ENCODE measurements around the gene TEPSIN. TPM values are rescaled to one million over a fixed set of nuclear protein-coding genes. Genes with fewer than 3 reads are reported as not detected.

TEPSIN gene
- total RNA-seq, 2 experiments from 2014 or later, result 53.6 to 56.3 TPM

Other genes starting within 250 kb of the TEPSIN start
- 10 to 100 TPM; 29.8 to 34.6 TPM for gene CHMP6, start 247.2 kb downstream of the TEPSIN start, total RNA-seq
- gene BAIAP2, start 203.9 kb downstream of the TEPSIN start, total RNA-seq, result 1 to 10 TPM; 4.8 to 7.0 TPM
- not detected for gene PVALEF, start 73.5 kb downstream of the TEPSIN start, total RNA-seq
- gene AATK, start 72.8 kb downstream of the TEPSIN start, total RNA-seq, result under 1 TPM; 0.06 to 0.26 TPM
- 10 to 100 TPM; 13.6 to 20.6 TPM for gene CEP131, start 16.1 kb downstream of the TEPSIN start, total RNA-seq
- gene NDUFAF8, start 263 bp upstream of the TEPSIN start, total RNA-seq, result 10 to 100 TPM; 41.6 to 53.7 TPM
- 10 to 100 TPM; 81.7 to 88.7 TPM for gene SLC38A10, start 56.3 kb upstream of the TEPSIN start, total RNA-seq
- gene BAHCC1, start 156.4 kb upstream of the TEPSIN start, total RNA-seq, result under 1 TPM; 0.23 to 0.64 TPM